Measurements from ENCODE around the gene AKAP1. TPM values are rescaled to one million over a fixed set of nuclear protein-coding genes. Genes with fewer than 3 reads are reported as not detected.

The AKAP1 gene
- polyA plus RNA-seq, 2 of the 4 experiments (the other 2 are of a cell fraction): 45.8 to 48.0 TPM

DNA sequence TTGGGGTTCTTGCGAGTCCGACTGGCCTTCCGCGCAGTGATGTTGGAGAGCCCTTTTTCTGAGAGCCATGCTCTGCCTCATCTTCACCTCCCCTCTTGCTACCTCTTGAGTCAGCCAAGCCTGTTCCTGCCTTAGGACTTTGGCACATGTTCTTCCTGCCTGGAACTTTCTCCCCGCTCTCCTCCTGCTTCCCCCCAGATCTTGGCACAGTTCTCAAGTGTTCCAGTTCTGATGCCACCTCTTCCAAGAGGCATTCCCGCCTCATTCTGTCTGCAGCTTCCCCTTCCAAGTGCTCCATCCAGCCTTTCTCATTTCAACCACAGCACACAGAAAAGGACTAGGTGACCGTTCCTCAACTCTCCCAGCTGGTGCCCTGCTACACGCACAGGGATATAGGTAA lies 7.7 kb downstream of the AKAP1 start (continued):
- TF ChIP-seq, protein P1, sequence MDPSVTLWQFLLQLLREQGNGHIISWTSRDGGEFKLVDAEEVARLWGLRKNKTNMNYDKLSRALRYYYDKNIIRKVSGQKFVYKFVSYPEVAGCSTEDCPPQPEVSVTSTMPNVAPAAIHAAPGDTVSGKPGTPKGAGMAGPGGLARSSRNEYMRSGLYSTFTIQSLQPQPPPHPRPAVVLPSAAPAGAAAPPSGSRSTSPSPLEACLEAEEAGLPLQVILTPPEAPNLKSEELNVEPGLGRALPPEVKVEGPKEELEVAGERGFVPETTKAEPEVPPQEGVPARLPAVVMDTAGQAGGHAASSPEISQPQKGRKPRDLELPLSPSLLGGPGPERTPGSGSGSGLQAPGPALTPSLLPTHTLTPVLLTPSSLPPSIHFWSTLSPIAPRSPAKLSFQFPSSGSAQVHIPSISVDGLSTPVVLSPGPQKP (IDR thresholded peaks at IDR 0.05; ENCODE audit: low read depth, low read length): no peak
- TF ChIP-seq FOSL2 (IDR thresholded peaks at IDR 0.05) (no peak), FOSL2 (CRISPR knock-in tag; IDR thresholded peaks at IDR 0.05) (no peak), MAZ (IDR thresholded peaks at IDR 0.05; ENCODE audit: borderline replicate concordance, low read depth, low read length) (no peak), NPAS2 (CRISPR knock-in tag; IDR thresholded peaks at IDR 0.05; ENCODE audit: borderline replicate concordance) (no peak), EP300 (IDR thresholded peaks at IDR 0.05) (no peak)
- TF ChIP-seq, protein P2, sequence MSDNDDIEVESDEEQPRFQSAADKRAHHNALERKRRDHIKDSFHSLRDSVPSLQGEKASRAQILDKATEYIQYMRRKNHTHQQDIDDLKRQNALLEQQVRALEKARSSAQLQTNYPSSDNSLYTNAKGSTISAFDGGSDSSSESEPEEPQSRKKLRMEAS (IDR thresholded peaks at IDR 0.05): no peak

DNA sequence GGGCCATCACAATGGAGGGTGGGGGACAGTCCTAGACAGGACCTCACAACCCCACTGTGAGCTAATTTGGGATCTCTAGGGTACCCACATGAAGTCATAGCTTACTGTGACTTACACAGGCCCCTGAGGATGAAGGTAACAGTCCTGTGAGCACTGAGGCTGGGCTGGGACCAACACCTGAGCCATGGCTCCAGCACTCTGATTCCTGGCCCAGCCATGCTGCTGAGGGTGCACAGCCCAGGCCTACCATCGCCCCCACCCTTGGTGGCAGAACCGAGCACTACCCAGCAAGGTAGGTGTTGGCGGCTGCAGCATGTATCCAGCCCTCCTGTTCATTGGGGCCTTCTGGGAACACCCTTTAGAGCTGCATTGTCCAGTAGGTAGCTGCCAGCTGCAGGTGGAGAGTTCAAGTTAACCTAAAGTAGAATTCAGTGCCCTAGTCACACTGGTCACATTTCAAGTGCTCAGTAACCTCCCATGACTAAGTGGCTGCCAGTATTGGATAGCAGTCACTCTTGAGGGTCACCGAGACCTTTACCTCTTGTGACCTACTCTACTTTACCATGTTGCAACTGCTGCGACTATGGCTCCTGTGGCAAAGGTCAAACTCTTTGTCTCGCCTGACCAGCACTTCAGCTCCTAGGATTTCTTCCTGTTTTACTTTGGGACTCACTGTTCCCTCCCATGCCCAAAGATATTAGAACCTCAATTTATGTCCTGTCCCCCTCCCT lies 11.6 kb downstream of the AKAP1 start:
- no peak for DNase-seq (ENCODE audit: low read depth in 1 of 2, low spot score in 1 of 2)
- Histone ChIP-seq H3K4me2 (no peak overlapping the region), H3K4me1 (peaks cover 11% of the 10 kb centered on the region; the same call in 2 of the 3 replicates), H3K4me3 (no peak overlapping the region), H3K9me3 (no peaks in the 10 kb centered on the region), H3K27ac (no peak overlapping the region)
- ChIA-PET CTCF (interaction anchor here (1.4 to 4.3 kb wide), 5 partner anchors 11 to 24 kb away, joined by 4 to 32 read pairs (median 5); partner anchors contain the start of gene AKAP1), POLR2A (interaction anchor here (1.4 kb wide), 1 partner anchor 11 kb away, joined by 5 read pairs; the partner anchor contains the start of gene AKAP1)
- no peak for TF ChIP-seq ZNF302 (CRISPR knock-in tag; IDR thresholded peaks at IDR 0.05)
- TF ChIP-seq, protein P3, sequence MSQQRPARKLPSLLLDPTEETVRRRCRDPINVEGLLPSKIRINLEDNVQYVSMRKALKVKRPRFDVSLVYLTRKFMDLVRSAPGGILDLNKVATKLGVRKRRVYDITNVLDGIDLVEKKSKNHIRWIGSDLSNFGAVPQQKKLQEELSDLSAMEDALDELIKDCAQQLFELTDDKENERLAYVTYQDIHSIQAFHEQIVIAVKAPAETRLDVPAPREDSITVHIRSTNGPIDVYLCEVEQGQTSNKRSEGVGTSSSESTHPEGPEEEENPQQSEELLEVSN (IDR thresholded peaks at IDR 0.05; ENCODE audit: borderline replicate concordance, low read depth): no peak
- TF ChIP-seq SREBF2 (IDR thresholded peaks at IDR 0.05): no peak
- TF ChIP-seq CHD4 (IDR thresholded peaks at IDR 0.05; ENCODE audit: borderline replicate concordance): no peak
- no peak for TF ChIP-seq SMC3 (IDR thresholded peaks at IDR 0.05)
- no peak for TF ChIP-seq CHD2 (IDR thresholded peaks at IDR 0.05; ENCODE audit: low read length, partially characterized antibody)
- TF ChIP-seq POLR2A (IDR thresholded peaks at IDR 0.05; ENCODE audit: low read length): no peak
- TF ChIP-seq CBX8 (IDR thresholded peaks at IDR 0.05): no peak
- no peak for TF ChIP-seq FOSL2 (IDR thresholded peaks at IDR 0.05)
- TF ChIP-seq FOSL2 (CRISPR knock-in tag; IDR thresholded peaks at IDR 0.05): no peak
- no peak for TF ChIP-seq RNF2 (IDR thresholded peaks at IDR 0.05; ENCODE audit: borderline replicate concordance, low read depth)
- no peak for TF ChIP-seq RCOR1 (IDR thresholded peaks at IDR 0.05; ENCODE audit: low read depth, low read length)
- TF ChIP-seq, protein P4, sequence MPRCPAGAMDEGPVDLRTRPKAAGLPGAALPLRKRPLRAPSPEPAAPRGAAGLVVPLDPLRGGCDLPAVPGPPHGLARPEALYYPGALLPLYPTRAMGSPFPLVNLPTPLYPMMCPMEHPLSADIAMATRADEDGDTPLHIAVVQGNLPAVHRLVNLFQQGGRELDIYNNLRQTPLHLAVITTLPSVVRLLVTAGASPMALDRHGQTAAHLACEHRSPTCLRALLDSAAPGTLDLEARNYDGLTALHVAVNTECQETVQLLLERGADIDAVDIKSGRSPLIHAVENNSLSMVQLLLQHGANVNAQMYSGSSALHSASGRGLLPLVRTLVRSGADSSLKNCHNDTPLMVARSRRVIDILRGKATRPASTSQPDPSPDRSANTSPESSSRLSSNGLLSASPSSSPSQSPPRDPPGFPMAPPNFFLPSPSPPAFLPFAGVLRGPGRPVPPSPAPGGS (IDR thresholded peaks at IDR 0.05): no peak
- TF ChIP-seq RARB (CRISPR knock-in tag; IDR thresholded peaks at IDR 0.05): no peak
- no peak for TF ChIP-seq HOXA7 (CRISPR knock-in tag; IDR thresholded peaks at IDR 0.05)
- no peak for TF ChIP-seq MAFK (IDR thresholded peaks at IDR 0.05; ENCODE audit: partially characterized antibody)
- ATAC-seq: no peak; a peak in 1 of 6 replicates
- no peak for FAIRE-seq
- 89% methylated on average over 6 of the region's 6 CpGs for WGBS (ENCODE audit: missing lambda C conversion rate)

DNA sequence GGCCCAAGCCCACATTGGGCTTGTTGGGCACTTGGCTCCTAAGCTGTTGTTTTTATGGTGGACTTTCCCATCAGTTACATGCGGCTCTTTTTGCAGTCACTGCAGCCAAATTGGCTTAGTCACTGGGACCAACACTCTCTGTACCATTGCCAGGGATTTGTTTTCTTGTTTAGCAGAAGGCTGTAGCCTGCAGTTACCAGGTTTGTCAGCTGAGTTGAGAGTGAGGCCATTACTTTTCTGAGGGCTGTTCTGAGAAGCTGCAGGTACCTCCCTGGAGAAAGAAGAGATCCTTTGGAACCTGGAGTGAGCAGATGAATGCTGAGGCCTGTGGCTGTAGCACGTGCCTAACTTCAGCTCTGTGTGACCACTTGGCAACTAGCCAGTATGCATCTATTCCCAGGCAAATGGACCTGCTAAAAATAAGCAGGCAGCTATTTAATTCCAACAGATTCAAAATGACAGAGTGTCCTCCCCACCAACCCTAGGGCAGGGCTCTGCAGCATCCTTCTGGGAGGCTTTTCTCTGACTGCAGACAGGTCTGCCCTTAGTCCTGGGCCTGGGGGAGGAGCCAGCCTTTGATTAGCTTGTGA lies 12.9 kb downstream of the AKAP1 start:
- ChIA-PET POLR2A (interaction anchor here (1.3 kb wide), 1 partner anchor 13 kb away, joined by 4 read pairs; the partner anchor contains the start of gene AKAP1), CTCF (interaction anchor here (0.8 to 4.3 kb wide), 4 partner anchors 9 to 16 kb away, joined by 3 to 32 read pairs (median 6); partner anchors contain the start of gene AKAP1)
- H3K4me1 ChIP-seq: peaks cover 11% of the 10 kb centered on the region; the same call in 2 of the 3 replicates
- FAIRE-seq: no peak
- WGBS (ENCODE audit: missing lambda C conversion rate): 57% methylated on average over 2 of the region's 2 CpGs
- peak overlapping the region in 1 of 2 experiments; percentile 25; a peak in 2 of 6 replicates for H3K27ac ChIP-seq
- no peaks in the 10 kb centered on the region for H3K9me3 ChIP-seq
- ATAC-seq: peak in 1 of 2 experiments; percentile 47; a peak in 3 of 6 replicates
- no peak for DNase-seq (ENCODE audit: low read depth in 1 of 2, low spot score in 1 of 2)
- H3K4me2 ChIP-seq: no peak overlapping the region
- no peak overlapping the region for H3K4me3 ChIP-seq
- TF ChIP-seq FOXS1 (CRISPR knock-in tag; IDR thresholded peaks at IDR 0.05) (no peak), CEBPB (IDR thresholded peaks at IDR 0.05) (no peak), BHLHE40 (IDR thresholded peaks at IDR 0.05; ENCODE audit: low read depth, low read length) (no peak), EP300 (IDR thresholded peaks at IDR 0.05) (no peak), POLR2AphosphoS2 (conservative IDR thresholded peaks at IDR 0.05; ENCODE audit: low read length) (no peak), RNF2 (IDR thresholded peaks at IDR 0.05; ENCODE audit: borderline replicate concordance, low read depth) (no peak)
- TF ChIP-seq, protein P5, sequence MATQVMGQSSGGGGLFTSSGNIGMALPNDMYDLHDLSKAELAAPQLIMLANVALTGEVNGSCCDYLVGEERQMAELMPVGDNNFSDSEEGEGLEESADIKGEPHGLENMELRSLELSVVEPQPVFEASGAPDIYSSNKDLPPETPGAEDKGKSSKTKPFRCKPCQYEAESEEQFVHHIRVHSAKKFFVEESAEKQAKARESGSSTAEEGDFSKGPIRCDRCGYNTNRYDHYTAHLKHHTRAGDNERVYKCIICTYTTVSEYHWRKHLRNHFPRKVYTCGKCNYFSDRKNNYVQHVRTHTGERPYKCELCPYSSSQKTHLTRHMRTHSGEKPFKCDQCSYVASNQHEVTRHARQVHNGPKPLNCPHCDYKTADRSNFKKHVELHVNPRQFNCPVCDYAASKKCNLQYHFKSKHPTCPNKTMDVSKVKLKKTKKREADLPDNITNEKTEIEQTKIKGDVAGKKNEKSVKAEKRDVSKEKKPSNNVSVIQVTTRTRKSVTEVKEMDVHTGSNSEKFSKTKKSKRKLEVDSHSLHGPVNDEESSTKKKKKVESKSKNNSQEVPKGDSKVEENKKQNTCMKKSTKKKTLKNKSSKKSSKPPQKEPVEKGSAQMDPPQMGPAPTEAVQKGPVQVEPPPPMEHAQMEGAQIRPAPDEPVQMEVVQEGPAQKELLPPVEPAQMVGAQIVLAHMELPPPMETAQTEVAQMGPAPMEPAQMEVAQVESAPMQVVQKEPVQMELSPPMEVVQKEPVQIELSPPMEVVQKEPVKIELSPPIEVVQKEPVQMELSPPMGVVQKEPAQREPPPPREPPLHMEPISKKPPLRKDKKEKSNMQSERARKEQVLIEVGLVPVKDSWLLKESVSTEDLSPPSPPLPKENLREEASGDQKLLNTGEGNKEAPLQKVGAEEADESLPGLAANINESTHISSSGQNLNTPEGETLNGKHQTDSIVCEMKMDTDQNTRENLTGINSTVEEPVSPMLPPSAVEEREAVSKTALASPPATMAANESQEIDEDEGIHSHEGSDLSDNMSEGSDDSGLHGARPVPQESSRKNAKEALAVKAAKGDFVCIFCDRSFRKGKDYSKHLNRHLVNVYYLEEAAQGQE (IDR thresholded peaks at IDR 0.05): no peak
- TF ChIP-seq, protein P1 (IDR thresholded peaks at IDR 0.05; ENCODE audit: low read depth, low read length): no peak
